HG02970 (cell line): Measurements from ENCODE around the gene ADAMTS2.
"Not testable (repeated sequence)": the region's sequence is repeated elsewhere in the genome, so short reads cannot be mapped to it uniquely, and the experiment has no call there.

Experiments used
- ATAC-seq: cut with Tn5 transposase; IDR thresholded peaks from one replicate; pipeline ENCODE4 v1.9.1; 2021; ENCODE audit warnings: mild to moderate bottlenecking, moderate library complexity, moderate number of reproducible peaks; ENCODE audit not compliant: unreplicated experiment, low FRiP score

The ADAMTS2 gene

DNA sequence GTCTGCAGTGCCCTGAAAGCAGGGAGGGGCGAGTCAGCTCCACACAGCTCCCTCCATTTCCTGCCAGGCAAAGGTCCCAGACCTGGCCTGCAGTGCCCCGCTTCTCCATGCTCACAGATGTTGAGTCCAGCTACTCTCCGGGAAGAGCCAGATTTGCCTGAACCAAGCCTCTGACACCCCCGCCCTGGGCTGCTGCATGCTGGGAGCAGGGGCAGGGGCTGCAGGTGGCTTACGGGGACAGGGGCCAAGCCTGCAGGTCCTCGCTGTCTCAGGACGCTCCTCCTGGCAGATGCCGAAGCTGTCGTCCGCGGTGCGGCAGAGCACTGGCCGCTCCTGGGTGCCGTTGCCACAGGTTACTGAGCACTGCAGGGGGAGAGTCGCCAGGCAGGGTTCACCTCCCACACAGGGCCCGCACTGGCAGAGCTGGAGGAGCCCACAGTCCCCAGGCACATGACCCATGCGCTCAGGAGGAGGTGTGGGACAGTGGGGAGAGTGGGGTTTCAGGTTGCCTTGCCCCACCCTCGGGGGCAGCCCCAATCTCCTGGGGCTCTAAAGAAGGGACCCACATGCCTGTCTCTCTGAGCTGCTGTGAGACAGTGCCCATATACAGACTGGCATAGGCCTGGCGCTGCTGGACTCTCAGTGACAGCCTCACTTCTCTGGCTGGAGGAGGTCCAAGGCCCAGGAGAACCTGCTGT, 222.7 kb downstream of the ADAMTS2 start:
- ATAC-seq, result no peak

DNA sequence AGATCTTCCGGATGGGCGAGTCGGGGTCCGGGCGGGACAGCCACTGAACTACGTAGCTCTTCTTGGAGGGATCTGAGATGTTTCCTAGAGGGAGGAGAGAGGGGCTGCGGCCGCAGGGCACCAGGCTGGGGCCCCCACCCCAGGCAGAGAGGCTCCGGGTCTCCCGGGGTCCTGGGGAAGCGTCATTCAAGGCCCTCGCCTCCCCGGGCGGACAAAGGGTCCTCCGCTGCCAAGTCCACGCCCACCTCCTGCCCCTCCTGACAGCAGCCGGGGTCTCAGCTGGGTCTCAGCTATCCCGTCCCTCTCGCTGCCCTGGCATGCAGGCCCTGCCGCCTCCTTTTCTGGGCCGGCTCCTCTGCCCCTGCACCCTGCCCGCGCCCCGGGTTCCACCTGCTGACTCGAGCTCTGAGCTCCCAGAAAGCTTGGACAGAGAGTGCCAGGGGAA, 223.6 kb downstream of the ADAMTS2 start:
- ATAC-seq, result no peak

DNA sequence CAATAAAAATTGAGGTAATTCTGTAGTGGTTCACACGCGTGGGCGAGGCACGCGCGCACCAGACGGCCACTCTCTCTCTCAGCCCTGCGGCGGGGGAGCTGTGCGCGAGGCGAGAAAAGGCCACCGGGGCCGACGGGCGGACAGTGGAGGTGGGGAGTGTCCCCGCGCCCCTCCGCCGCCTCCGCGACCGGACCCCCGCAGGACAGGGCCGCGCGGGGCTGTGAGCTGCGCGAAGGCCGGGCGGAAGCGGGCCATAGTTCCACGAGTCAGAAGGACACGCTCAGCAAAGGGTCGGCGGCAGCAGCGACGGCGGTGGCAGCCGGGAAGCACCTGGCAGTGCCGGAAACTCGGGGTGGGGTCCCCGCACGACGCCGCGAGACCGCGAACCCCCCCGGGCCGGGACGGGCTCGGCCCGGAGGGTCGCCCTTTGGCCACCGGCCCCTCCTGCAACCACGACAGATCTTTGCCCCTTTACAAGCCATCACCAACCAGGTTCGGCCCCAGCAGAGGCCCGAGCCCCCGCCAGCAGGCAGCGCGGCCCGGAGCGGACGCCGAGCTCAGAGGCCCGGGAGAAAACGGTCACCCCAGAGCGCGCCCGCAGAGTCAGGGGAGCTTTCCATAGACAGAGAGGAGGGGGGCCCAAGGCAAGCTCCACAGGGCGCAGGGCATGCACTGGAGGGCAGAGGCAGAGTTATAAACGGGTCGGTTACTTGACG, 224.2 kb downstream of the ADAMTS2 start:
- no peak for ATAC-seq

DNA sequence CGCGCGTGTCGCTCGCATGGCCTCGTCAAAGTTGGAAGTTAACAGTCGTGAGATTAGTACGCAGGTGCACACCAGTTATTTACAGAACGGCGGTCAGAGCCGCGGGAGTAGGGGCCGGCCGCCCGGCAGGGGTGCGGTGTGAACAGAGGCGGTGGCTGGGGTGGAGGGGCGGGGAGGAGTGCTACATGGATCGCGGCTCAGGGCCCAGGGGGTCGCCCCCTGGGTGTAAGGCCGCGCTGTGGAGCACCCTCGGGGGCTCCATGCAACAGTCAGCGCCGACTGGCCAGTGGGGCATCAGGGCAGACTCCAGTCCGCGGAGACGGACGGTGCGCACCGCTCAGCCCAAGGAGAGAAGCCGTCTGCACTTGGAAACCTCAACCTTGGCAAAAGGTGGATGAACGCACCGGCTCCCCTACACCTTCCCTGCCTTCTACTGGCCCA, 224.8 kb downstream of the ADAMTS2 start:
- ATAC-seq, result no peak

DNA sequence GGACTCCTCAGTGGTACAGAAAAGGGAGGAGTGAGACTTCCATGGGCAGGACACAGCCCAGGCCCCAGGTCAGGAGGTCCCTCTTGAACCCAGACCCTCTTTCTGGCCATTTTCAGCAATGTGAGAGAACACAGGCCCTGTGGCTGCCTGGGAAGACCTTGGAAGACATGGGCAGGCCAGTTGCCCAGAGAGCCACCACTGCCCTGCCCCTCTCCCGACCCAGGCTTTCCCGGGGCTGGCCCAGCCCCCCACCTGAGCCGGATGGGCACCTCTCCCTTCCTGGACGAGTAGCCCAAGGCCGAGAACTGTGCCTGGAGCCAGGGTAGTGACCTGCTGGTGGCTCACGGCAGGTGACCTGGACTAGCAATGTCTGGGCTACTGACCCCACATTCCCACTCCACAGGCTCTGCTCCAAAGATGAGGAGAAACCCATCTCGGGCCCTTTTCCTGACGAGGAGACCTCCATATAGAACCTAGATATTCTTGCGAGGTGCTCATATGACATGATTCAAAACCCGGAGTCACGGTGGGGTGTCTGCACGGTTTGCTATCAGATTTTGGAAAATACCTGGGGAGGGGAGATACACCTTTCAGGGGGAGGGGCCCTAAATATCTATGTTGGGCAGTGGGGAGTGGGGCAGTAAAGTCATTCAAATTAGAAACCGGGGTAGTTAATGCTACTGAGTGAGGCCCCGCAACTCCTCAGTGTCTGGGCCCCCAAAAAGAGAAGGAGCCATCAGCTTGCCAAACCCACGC, 225.7 kb downstream of the ADAMTS2 start:
- ATAC-seq, result no peak

DNA sequence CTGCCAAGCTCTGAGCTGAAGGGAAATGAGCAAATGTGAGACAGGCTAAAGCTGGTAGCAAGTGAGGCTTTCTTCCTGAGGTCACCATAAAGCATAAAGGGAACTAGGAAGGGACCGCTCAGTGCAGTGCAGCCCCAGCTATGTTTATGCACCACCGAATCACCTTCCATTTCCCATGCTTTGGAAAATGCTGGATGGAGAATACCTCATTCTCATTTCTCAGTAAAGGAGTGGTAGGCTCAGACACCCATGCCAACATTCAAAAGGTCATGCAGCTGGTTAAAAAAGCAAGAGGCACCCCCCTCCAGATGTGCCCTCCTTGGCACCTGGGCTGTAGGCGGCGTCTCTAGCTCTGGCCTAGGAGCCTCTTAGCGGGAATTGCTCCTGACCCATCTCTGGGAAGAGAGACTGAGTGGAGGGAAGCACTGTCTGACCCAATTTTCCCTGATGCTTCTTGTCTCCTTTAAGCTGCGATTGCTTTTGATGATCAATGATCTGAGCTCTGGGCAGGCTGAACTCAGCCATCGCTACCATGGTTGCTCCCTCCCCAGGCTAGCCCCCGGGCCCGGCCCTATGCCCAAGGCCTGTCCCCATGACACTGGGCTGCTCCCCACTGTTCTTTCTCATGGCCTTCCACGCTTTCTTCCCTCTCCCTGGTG, 226.4 kb downstream of the ADAMTS2 start:
- no peak for ATAC-seq

DNA sequence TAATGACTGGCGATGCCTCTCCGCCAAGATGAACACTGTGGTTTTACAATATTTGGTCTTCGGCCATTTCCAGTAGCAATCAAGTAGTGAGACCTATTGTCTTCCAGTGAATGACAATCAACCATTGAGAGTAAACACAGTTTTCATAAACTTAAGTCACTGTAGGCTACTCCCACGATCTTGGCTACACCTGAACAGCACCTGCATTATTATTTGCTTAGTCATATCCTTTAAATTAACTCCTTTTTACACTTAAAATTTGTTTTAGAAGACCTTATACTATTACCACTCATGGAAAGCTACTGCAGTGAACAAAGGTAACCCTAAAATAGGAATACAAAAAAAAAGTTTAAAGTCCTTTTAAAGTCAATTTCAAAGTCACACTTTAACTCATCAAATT, 226.9 kb downstream of the ADAMTS2 start:
- ATAC-seq, result no peak

DNA sequence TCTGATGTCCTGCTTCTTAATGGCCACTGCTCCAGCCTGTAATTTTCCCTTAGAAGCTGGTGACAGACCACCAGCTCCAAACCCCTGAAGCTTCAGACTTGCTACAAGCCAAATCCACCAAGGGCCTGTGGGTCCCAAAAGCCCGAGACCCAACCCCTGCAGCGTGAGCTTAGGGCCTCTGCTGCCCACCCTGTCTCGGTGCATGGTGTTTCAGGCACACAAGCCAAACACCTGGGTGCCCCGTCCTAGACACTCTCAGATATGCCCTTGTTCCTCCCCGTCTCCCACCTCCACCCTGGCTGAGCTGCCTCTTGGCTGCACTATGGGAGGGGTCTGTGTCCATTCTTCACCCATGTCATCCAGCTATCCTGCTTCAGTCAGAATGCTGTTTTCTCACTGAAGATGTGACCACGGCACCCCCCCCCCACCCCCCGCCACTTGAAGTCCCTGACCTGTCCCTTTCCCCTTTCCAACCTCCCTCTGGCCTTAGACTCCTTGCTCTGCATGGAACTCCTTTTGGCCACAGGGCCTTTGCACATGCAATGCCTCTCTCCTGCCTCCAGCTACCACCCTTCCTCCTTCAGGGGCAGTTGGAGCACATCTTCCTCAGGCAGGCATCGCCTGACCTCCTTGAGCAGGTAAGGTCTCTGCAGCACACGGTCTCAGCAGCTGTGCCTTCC, 229.3 kb downstream of the ADAMTS2 start:
- ATAC-seq, result no peak

DNA sequence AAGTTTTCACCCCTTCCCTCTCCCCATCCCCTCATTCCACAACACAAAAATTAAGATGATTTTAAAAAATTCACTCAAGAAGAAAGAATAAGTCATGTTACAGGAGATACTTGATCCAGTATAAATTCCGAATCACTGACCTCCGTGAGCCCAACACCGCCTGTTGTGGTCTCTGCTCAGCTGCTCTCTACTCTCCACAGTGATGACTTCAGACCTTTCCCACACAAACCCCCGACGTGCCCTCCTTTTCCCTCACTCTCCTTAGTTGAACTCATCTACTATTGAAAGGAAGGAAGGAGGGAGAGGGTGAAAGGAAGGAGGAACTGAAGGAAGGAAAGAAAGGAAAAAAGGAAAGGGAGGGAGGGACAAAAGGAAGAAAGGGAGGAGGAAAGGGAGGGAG, 230.0 kb downstream of the ADAMTS2 start:
- ATAC-seq, result no peak

DNA sequence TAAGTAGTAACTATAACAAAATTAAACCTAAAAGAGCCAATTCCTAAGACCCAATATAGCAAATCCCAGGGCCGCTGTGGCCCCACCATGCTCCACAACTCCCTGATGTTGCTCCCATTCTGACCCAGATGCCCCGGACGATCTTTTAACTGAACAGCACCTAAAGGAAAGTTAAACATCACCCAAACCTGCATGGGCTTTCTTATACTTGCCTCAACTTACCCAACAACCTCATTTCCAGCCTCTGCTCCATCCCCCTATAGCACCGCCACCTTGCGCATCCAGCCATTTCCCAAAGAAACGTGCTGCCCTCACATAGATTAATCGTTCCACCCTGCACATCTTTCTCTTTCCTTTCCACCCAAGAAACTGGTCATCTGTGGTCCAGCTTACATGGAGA, 230.5 kb downstream of the ADAMTS2 start:
- no peak for ATAC-seq

DNA sequence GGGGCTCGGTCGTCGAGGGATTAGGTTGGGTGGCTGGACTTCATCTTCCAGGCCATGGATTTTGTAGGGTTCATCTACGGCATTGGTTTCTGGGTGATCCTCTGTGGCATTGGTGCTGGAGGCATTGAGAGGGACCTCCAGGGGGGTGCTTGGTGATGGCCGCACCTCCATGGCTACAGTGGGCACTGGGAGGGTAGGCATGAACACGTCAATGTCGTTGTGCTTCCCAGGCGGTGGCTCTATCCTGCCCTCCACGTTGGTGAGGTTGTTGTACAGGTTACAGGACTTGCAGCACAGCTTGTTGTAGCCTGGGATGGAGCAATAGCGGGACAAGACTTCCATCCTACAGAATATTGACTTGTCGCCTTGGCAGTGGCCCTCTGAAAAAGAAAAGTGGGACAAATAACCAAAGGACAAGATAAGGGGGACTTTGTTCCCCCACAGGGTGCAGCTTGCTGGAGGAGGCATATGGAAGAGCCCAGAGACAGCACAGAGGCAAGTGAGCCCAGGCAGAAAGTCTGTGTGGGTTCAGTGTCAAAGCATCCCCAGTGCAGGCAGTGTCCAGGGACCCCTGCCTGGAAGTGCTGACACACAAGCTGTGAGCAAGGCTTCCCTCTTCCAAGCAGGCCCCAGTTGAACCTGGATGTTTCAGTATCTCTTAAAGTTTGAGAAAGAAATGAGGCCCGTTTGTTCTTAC, 231.2 kb downstream of the ADAMTS2 start:
- no peak for ATAC-seq

DNA sequence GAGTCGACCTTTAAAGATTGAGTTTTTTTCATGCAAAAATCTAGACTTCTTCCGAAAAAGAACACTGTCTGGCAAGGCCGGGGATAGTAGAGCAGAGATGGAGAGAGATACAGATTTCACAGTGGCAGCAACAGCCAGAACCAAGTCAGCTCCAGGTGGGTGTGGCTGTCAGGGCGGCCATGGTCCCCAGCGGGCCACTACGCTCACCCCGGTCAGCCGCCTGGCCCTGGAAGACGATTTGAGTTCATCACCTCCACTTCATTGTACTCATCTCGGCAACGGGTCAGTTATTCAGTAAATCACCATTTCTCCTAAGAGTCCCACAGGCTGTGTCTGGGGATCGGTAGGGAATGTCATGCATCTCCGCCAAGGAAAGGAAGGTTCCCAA, 232.1 kb downstream of the ADAMTS2 start:
- ATAC-seq, result no peak

DNA sequence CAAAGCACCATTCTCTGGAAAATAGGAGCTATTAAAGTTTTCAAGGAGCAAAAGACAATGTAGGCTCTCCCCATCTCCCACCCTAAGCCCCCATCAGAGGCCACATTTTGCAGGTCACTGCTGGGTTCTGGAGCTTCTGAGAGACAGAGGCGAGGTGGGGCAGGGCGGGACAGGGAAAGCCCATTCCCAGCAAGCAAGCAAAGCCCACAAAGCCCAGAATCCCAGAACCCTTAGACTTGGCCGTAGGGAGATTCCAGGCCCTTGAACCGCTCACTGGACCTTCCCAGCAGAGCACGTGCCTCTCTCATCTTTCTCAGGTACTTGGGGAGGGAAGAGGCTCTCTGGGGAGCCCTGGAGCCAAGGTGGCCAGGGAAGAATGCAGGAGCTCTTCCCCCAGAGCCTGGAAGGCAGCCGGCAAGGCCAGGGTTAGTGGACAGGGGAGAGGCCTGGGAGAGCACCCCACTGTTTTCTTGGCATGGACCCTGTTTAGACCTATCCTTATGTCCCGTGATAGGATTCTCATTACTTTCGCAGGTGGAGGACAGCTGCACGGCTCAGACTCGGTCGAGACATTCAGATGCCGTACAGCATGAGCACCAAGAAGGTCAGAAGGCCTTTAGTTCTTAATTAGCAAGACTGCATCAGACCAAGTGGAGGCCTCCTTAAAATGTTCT, 232.7 kb downstream of the ADAMTS2 start:
- no peak for ATAC-seq

DNA sequence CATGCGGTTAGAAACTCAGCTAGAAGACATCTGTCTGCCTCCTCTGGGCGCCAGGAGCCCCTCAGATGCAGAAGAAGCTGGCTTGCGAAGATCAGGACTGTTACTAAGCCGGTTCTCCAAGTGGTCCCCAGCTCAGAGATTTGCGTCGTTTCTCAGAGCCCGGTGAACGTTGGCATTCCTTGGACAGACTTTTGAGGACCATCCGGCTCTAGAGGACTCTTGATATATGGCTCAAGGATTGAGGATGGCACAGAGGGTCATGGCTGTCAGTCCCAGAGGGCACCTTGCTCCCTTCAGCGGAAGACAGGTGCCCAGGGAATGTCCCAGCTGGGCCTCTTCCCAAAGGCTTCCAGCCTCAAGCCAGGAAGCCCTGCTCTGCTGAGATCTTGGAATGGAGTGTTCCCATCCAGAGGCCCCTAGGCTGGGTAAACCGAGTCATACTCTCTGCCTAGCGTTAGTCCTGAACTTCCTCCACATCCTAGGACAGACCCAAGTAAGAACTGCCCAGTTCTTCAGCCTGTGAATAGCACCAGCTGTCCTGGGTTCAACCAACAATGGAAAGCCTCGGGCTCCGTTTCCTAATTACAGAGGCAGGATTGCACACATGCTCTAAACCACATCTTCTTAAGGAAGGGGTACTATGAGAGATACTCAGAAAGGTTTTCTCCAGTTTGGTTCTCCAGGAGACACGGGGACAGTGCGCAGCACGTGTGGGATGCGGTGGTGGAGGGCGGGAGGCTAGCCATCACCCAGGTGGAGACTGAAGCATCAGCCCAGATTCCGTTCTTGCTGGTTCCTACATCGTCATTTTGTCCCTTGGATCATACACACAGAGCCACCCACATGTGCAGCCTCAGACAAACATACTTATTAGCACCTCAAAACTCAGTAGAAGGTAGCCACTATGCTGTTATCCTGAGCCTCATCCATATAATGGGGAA, 233.7 kb downstream of the ADAMTS2 start:
- ATAC-seq, result no peak

DNA sequence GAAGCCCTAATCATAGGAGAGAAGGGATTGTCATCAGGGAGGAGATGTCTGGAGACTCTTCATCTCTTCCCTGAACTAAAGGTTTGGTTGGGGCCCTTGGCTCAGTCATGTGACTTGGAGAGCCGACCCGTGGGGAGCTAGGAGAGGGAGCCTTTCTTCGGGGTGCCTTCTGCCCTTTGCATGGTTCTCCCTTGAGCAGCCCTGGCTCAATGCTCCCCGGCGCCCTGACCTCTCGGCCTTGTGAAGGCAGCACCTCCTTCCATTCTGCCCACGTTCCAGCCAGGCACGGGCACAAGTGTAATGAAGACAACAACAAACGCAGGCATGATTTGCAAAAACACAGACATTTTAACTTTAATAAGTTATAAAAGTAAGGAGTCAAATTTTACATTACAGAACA, 234.7 kb downstream of the ADAMTS2 start:
- no peak for ATAC-seq

DNA sequence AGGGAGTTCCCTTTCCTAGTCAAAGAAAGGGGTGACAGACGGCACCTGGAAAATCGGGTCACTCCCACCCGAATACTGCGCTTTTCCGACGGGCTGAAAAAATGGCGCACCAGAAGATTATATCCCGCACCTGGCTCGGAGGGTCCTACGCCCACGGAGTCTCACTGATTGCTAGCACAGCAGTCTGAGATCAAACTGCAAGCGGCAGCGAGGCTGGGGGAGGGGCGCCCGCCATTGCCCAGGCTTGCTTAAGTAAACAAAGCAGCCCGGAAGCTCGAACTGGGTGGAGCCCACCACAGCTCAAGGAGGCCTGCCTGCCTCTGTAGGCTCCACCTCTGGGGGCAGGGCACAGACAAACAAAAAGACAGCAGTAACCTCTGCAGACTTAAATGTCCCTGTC, 244.0 kb downstream of the ADAMTS2 start:
- ATAC-seq, result not testable (repeated sequence)

DNA sequence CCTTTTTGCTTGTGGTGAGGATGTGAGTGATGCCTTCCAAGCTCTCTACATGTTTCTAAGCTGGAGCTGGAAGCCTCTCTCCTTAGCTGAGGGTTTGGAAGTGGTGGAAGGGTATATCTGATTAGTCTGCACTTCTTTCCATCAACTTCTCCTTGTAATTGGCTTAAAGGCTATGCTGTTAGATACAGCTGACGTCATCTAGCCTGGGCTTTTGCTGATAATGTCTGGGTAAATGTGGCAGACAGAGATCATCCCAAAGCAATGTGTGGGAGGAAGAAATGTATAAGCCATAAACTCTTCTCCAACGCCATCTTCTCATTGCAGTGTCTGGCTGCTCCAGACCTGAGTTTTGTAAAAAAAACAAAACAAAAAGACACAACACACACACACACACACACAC, 255.8 kb downstream of the ADAMTS2 start:
- ATAC-seq, result no peak

DNA sequence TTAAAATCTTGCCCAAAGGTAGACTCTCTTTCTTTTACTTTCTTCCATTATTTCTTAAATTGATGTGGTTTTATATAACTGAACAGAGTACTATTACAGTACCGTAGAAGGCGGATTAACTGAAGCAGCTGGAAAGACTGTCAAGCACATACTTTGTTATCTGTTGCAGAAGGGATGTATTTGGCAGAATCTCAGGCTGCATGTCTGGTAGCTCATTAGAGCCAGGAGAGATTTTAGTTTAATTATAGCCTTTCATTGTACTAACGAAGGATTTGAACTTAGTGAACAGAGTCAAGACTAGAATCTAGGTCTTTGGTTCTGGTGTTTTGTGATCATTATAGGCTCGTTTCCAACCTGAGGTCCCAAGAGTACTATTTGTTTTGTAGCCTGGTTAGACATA, 264.5 kb downstream of the ADAMTS2 start:
- no peak for ATAC-seq
